KMS-11 (cell line): Measurements from ENCODE around the gene TMEM50B.
A peak's percentile ranks its signal among the peaks of the same experiment; 100 is the strongest.

Source experiments
- H2AFZ ChIP-seq: fragments of 200-600 bp; sonication (generic); 2 replicates; pipeline ENCODE4 v1.6.1; 2016; ENCODE audit warnings: antibody characterized with exemption, mixed run types, low read depth
- H3K27ac ChIP-seq: fragments of 200-600 bp; sonication (generic); 2 replicates; pipeline ENCODE4 v1.6.1; 2016; ENCODE audit warnings: mild to moderate bottlenecking, mixed run types
- H3K27me3 ChIP-seq: fragments of 200-600 bp; sonication (generic); 2 replicates; pipeline ENCODE4 v1.6.1; 2017; ENCODE audit warnings: mild to moderate bottlenecking, low read depth, mixed run types, moderate library complexity; ENCODE audit not compliant: insufficient read depth
- H3K36me3 ChIP-seq: fragments of 200-600 bp; sonication (generic); 2 replicates; pipeline ENCODE4 v1.6.1; 2017; ENCODE audit warnings: mild to moderate bottlenecking, mixed run types; ENCODE audit not compliant: insufficient read depth
- H3K4me1 ChIP-seq: fragments of 200-600 bp; sonication (generic); 2 replicates; pipeline ENCODE4 v1.6.1; 2016; ENCODE audit warnings: mild to moderate bottlenecking, low read depth, mixed run types; ENCODE audit not compliant: poor library complexity, severe bottlenecking
- H3K4me2 ChIP-seq: fragments of 200-600 bp; sonication (generic); 2 replicates; pipeline ENCODE4 v1.7.0; 2016; ENCODE audit warnings: mild to moderate bottlenecking, mixed run types
- H3K4me3 ChIP-seq: fragments of 200-600 bp; sonication (generic); IDR thresholded peaks from 2 replicates; pipeline ENCODE4 v1.6.1; 2017; ENCODE audit warnings: low read depth, low read length, mixed read lengths; ENCODE audit not compliant: insufficient read depth
- H3K79me2 ChIP-seq: fragments of 200-600 bp; sonication (generic); 2 replicates; pipeline ENCODE4 v1.6.1; 2016; ENCODE audit warnings: low read depth, mixed run types; ENCODE audit not compliant: insufficient read depth
- H3K9ac ChIP-seq: fragments of 200-600 bp; sonication (generic); 2 replicates; pipeline ENCODE4 v1.6.1; 2016; ENCODE audit warnings: mild to moderate bottlenecking, mixed run types
- H4K20me1 ChIP-seq: fragments of 200-600 bp; sonication (generic); 2 replicates; pipeline ENCODE4 v1.6.1; 2016; ENCODE audit warnings: mild to moderate bottlenecking, mixed run types; ENCODE audit not compliant: insufficient read depth
- CTCF ChIP-seq: fragments of 200-600 bp; sonication (generic); conservative IDR thresholded peaks from 2 replicates; pipeline ENCODE4 v1.6.1; 2017; ENCODE audit warnings: low read depth, mild to moderate bottlenecking, antibody characterized with exemption, low read length, moderate library complexity, mixed read lengths

Gene TMEM50B

GRCh38 chr21:33402001-33402979, 77.5 kb downstream of the TMEM50B start:
- peaks cover 10% of the 10 kb centered on the region for H3K4me1 ChIP-seq
- H3K9ac ChIP-seq = 0 out of 2 replicates have a peak overlapping the region, but pooled peaks have one; percentile 17
- H3K36me3 ChIP-seq = no peaks in the 10 kb centered on the region
- peak overlapping the region; percentile 46; the same call in 1 of the 2 replicates for H3K4me2 ChIP-seq
- TF ChIP-seq CTCF = no peak
- H3K27ac ChIP-seq = no peak overlapping the region
- no peaks in the 10 kb centered on the region for H4K20me1 ChIP-seq
- no peak overlapping the region for H3K4me3 ChIP-seq
- H2AFZ ChIP-seq = peak overlapping the region; percentile 38; the same call in 1 of the 2 replicates
- H3K79me2 ChIP-seq = peaks cover 31% of the 10 kb centered on the region; the same call in 1 of the 2 replicates
- no peaks in the 10 kb centered on the region for H3K27me3 ChIP-seq

GRCh38 chr21:33401630-33401992, 78.2 kb downstream of the TMEM50B start:
- no peak overlapping the region for H3K27ac ChIP-seq
- no peak overlapping the region for H2AFZ ChIP-seq
- no peaks in the 10 kb centered on the region for H4K20me1 ChIP-seq
- peaks cover 10% of the 10 kb centered on the region for H3K4me1 ChIP-seq
- no peak overlapping the region for H3K4me3 ChIP-seq
- peaks cover 24% of the 10 kb centered on the region; the same call in 1 of the 2 replicates for H3K79me2 ChIP-seq
- no peak overlapping the region for H3K9ac ChIP-seq
- no peaks in the 10 kb centered on the region for H3K36me3 ChIP-seq
- H3K27me3 ChIP-seq = no peaks in the 10 kb centered on the region
- TF ChIP-seq CTCF = no peak
- H3K4me2 ChIP-seq = no peak overlapping the region
